WTC11 (cell line): ENCODE measurements around the gene STRIP1. TPM values are rescaled to one million over a fixed set of nuclear protein-coding genes. Genes with fewer than 3 reads are reported as not detected.

Experiments
- ATAC-seq: fragments of 200-7000 bp; cut with Tn5 transposase; 2 replicates; pipeline ENCODE4 v1.10.0; 2021; ENCODE audit warnings: mild to moderate bottlenecking, moderate library complexity
- Bru-seq: library from RNA; stranded (reverse); fragments of 400-500 nt; gene quantifications from one replicate; lab custom pipeline; 2021; lab: Mats Ljungman, UMichigan
- CTCF ChIA-PET: fragments of 300-600 bp; sonication (Branson Sonifier 250); formaldehyde crosslinking; loops from one replicate; lab custom pipeline; 2021; ENCODE audit warnings: antibody characterized with exemption; lab: Charles Lee
- POLR2A ChIA-PET: fragments of 350-600 bp; sonication (Branson Sonifier 250); formaldehyde crosslinking; loops from one replicate; lab custom pipeline; 2021; ENCODE audit warnings: antibody characterized with exemption; lab: Charles Lee
- DNase-seq: peaks from one replicate; pipeline ENCODE4 v3.0.0; 2021; ENCODE audit warnings: low spot score
- H3K27ac Mint-ChIP-seq: 2 replicates; pipeline ENCODE4 v1.8.0; 2021; ENCODE audit warnings: mixed read lengths
- H3K27me3 Mint-ChIP-seq: 2 replicates; pipeline ENCODE4 v1.8.0; 2021; ENCODE audit warnings: low read depth, mild to moderate bottlenecking, moderate library complexity, mixed read lengths
- H3K36me3 Mint-ChIP-seq: 2 replicates; pipeline ENCODE4 v1.8.0; 2021; ENCODE audit warnings: mixed read lengths
- H3K4me1 Mint-ChIP-seq: 2 replicates; pipeline ENCODE4 v1.8.0; 2022; ENCODE audit warnings: mixed read lengths
- H3K4me3 Mint-ChIP-seq: 2 replicates; pipeline ENCODE4 v1.8.0; 2021; ENCODE audit warnings: mild to moderate bottlenecking, moderate library complexity, mixed read lengths
- H3K9me3 Mint-ChIP-seq: 2 replicates; pipeline ENCODE4 v1.8.0; 2021; ENCODE audit warnings: mixed read lengths
- GABPB1 ChIP-seq: sonication (generic); formaldehyde crosslinking; IDR thresholded peaks from 2 replicates; pipeline ENCODE4 v1.8.1; 2023; ENCODE audit warnings: mild to moderate bottlenecking, missing genetic modification reagents
- KAT7 ChIP-seq: sonication (generic); formaldehyde crosslinking; IDR thresholded peaks from 2 replicates; pipeline ENCODE4 v1.8.1; 2023; ENCODE audit warnings: missing genetic modification reagents, mild to moderate bottlenecking, borderline replicate concordance
- PRRX2 ChIP-seq: fragments of 250-450 bp; sonication (Bioruptor Pico); IDR thresholded peaks from 2 replicates; pipeline ENCODE4 v1.8.0; 2021; ENCODE audit warnings: mild to moderate bottlenecking
- SP1 ChIP-seq: sonication (generic); formaldehyde crosslinking; conservative IDR thresholded peaks from 2 replicates; pipeline ENCODE4 v1.8.1; 2022; ENCODE audit warnings: missing genetic modification reagents
- ZBTB21 ChIP-seq: sonication (generic); formaldehyde crosslinking; IDR thresholded peaks from 2 replicates; pipeline ENCODE4 v1.8.1; 2023; ENCODE audit warnings: mild to moderate bottlenecking, missing genetic modification reagents, borderline replicate concordance
- ZNF263 ChIP-seq: sonication (generic); formaldehyde crosslinking; IDR thresholded peaks from 2 replicates; pipeline ENCODE4 v1.8.1; 2022; ENCODE audit warnings: low read depth, mild to moderate bottlenecking, moderate library complexity, missing genetic modification reagents
- ZNF416 ChIP-seq: fragments of 250-450 bp; sonication (Bioruptor Pico); IDR thresholded peaks from 2 replicates; pipeline ENCODE4 v1.9.0; 2021; ENCODE audit warnings: mild to moderate bottlenecking, inconsistent platforms
- long read RNA-seq, 3 experiments: library from RNA in 1 of 3; library from capped mRNA in 1 of 3; library from polyadenylated mRNA in 1 of 3; unstranded in 2 of 3; stranded (forward) in 1 of 3; transcript quantifications; one replicate each; pipeline ENCODE4 v2.0.0, GENCODE V29; 2021
- total RNA-seq: library from RNA; stranded (reverse); gene quantifications from 3 replicates; pipeline ENCODE4 v1.2.3, GENCODE V29; 2021
- TF ChIP-seq, protein P1 (sequence below): sonication (generic); formaldehyde crosslinking; IDR thresholded peaks from 2 replicates; pipeline ENCODE4 v1.8.1; 2022; ENCODE audit warnings: low read depth, missing genetic modification reagents, borderline replicate concordance
- TF ChIP-seq, protein P2 (sequence below): sonication (generic); formaldehyde crosslinking; IDR thresholded peaks from 2 replicates; pipeline ENCODE4 v1.8.0; 2023; ENCODE audit warnings: missing genetic modification reagents, mild to moderate bottlenecking, borderline replicate concordance
- TF ChIP-seq, protein P3 (sequence below): fragments of 250-450 bp; sonication (Bioruptor Pico); IDR thresholded peaks from 2 replicates; pipeline ENCODE4 v1.9.0; 2021; ENCODE audit warnings: moderate library complexity, mild to moderate bottlenecking, inconsistent platforms, borderline replicate concordance
- TF ChIP-seq, protein P4 (sequence below): fragments of 200-600 bp; IDR thresholded peaks from 2 replicates; pipeline ENCODE4 v1.8.0; 2022; ENCODE audit warnings: antibody characterized with exemption
- TF ChIP-seq, protein P5 (sequence below): sonication (generic); formaldehyde crosslinking; IDR thresholded peaks from 2 replicates; pipeline ENCODE4 v1.8.0; 2022; ENCODE audit warnings: missing genetic modification reagents
- TF ChIP-seq, protein P6 (sequence below): sonication (generic); formaldehyde crosslinking; conservative IDR thresholded peaks from 2 replicates; pipeline ENCODE4 v1.8.1; 2023; ENCODE audit warnings: mild to moderate bottlenecking, low read depth, missing genetic modification reagents, moderate library complexity
- TF ChIP-seq, protein P7 (sequence below): sonication (generic); formaldehyde crosslinking; IDR thresholded peaks from 2 replicates; pipeline ENCODE4 v1.8.1; 2023; ENCODE audit warnings: mild to moderate bottlenecking, missing genetic modification reagents, moderate library complexity

STRIP1 gene, protein sequence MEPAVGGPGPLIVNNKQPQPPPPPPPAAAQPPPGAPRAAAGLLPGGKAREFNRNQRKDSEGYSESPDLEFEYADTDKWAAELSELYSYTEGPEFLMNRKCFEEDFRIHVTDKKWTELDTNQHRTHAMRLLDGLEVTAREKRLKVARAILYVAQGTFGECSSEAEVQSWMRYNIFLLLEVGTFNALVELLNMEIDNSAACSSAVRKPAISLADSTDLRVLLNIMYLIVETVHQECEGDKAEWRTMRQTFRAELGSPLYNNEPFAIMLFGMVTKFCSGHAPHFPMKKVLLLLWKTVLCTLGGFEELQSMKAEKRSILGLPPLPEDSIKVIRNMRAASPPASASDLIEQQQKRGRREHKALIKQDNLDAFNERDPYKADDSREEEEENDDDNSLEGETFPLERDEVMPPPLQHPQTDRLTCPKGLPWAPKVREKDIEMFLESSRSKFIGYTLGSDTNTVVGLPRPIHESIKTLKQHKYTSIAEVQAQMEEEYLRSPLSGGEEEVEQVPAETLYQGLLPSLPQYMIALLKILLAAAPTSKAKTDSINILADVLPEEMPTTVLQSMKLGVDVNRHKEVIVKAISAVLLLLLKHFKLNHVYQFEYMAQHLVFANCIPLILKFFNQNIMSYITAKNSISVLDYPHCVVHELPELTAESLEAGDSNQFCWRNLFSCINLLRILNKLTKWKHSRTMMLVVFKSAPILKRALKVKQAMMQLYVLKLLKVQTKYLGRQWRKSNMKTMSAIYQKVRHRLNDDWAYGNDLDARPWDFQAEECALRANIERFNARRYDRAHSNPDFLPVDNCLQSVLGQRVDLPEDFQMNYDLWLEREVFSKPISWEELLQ
- total RNA-seq (36.8 to 42.8 TPM (median 38.2 TPM) in 3 replicates), Bru-seq, nascent RNA (percentile 79 among the genes with signal in this experiment)
- long read RNA-seq, experiment 1, transcript STRIP1-201 (21 exons, 3,265 nt), result major isoform, 155 of 234 reads
- long read RNA-seq, experiment 1, partial matches to known transcripts, result 14 of 234 reads
- long read RNA-seq, experiment 1, other reads (novel, unspliced or antisense), result 64 of 234 reads
- long read RNA-seq, experiment 2, transcript STRIP1-201 (21 exons, 3,265 nt), result major isoform, 12 of 39 reads
- long read RNA-seq, experiment 2, partial matches to known transcripts, result 12 of 39 reads
- long read RNA-seq, experiment 2, other reads (novel, unspliced or antisense), result 15 of 39 reads
- long read RNA-seq, experiment 3, result 0 reads

DNA sequence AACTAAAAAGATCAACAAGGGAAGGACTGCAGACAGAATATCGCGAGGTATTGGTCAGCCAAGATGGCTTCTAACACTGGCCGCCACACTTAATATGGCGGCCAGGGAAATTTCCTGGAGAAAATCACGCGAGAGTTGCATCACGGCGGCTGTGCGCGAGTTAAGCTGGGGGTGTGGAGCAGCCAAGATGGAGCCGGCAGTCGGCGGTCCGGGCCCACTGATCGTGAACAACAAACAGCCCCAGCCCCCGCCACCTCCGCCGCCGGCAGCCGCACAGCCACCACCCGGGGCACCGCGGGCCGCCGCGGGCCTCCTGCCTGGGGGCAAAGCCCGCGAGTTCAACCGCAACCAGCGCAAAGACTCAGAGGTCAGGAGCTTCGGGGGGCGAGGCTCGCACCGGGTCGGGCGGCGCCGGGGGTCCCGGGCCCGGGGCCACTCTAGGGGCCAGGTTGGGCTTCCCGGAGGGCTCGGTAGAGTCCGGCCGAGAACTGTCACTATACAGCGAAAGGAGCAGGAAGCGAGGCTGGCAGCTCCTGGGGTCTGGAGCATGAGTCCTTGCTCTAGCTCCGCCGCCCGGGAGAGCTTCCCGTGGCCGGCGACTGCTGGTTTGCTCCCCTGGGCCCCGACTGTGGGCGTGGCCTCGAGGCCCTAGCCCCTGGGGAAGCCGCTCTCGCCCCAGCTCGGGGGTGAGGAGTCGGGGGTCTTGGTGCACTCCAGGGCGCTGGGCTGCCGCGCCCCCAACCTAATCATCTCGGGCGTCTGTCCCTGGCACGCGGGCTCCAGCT lies at the start of gene STRIP1:
TSS of gene STRIP1 (plus strand) at position 174 of the 785 bp plus-strand sequence. CDS start at position 188, 14 bp downstream.
- Mint-ChIP-seq H3K9me3 (0 out of 2 replicates have a peak, but pooled peaks cover 6% of the 10 kb centered on the region), H3K4me3 (peak within 1 kb of the TSS; percentile 92), H3K27ac (peak within 1 kb of the TSS; percentile 95), H3K4me1 (peaks cover 33% of the 10 kb centered on the region), H3K27me3 (no peaks in the 10 kb centered on the region), H3K36me3 (peaks cover 25% of the 10 kb centered on the region)
- ChIA-PET POLR2A (interaction anchor here (0.6 to 1.4 kb wide), 11 partner anchors 10 to 234 kb away, joined by 3 to 5 read pairs (median 3); partner anchors contain the start of genes AHCYL1 and ALX3), CTCF (interaction anchor here (0.7 to 3.8 kb wide), 26 partner anchors 10 to 502 kb away, joined by 3 to 42 read pairs (median 5); partner anchors contain the start of genes AHCYL1, SLC6A17 and UBL4B)
- DNase-seq, result peak; percentile 88
- ATAC-seq, result peak; percentile 83
- TF ChIP-seq, protein P1, sequence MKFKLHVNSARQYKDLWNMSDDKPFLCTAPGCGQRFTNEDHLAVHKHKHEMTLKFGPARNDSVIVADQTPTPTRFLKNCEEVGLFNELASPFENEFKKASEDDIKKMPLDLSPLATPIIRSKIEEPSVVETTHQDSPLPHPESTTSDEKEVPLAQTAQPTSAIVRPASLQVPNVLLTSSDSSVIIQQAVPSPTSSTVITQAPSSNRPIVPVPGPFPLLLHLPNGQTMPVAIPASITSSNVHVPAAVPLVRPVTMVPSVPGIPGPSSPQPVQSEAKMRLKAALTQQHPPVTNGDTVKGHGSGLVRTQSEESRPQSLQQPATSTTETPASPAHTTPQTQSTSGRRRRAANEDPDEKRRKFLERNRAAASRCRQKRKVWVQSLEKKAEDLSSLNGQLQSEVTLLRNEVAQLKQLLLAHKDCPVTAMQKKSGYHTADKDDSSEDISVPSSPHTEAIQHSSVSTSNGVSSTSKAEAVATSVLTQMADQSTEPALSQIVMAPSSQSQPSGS (CRISPR knock-in tag), result no peak
- TF ChIP-seq, protein P2, sequence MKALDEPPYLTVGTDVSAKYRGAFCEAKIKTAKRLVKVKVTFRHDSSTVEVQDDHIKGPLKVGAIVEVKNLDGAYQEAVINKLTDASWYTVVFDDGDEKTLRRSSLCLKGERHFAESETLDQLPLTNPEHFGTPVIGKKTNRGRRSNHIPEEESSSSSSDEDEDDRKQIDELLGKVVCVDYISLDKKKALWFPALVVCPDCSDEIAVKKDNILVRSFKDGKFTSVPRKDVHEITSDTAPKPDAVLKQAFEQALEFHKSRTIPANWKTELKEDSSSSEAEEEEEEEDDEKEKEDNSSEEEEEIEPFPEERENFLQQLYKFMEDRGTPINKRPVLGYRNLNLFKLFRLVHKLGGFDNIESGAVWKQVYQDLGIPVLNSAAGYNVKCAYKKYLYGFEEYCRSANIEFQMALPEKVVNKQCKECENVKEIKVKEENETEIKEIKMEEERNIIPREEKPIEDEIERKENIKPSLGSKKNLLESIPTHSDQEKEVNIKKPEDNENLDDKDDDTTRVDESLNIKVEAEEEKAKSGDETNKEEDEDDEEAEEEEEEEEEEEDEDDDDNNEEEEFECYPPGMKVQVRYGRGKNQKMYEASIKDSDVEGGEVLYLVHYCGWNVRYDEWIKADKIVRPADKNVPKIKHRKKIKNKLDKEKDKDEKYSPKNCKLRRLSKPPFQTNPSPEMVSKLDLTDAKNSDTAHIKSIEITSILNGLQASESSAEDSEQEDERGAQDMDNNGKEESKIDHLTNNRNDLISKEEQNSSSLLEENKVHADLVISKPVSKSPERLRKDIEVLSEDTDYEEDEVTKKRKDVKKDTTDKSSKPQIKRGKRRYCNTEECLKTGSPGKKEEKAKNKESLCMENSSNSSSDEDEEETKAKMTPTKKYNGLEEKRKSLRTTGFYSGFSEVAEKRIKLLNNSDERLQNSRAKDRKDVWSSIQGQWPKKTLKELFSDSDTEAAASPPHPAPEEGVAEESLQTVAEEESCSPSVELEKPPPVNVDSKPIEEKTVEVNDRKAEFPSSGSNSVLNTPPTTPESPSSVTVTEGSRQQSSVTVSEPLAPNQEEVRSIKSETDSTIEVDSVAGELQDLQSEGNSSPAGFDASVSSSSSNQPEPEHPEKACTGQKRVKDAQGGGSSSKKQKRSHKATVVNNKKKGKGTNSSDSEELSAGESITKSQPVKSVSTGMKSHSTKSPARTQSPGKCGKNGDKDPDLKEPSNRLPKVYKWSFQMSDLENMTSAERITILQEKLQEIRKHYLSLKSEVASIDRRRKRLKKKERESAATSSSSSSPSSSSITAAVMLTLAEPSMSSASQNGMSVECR (CRISPR knock-in tag), result no peak
- TF ChIP-seq, protein P3, sequence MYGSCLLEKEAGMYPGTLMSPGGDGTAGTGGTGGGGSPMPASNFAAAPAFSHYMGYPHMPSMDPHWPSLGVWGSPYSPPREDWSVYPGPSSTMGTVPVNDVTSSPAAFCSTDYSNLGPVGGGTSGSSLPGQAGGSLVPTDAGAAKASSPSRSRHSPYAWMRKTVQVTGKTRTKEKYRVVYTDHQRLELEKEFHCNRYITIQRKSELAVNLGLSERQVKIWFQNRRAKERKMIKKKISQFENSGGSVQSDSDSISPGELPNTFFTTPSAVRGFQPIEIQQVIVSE, result no peak
- TF ChIP-seq, protein P4, sequence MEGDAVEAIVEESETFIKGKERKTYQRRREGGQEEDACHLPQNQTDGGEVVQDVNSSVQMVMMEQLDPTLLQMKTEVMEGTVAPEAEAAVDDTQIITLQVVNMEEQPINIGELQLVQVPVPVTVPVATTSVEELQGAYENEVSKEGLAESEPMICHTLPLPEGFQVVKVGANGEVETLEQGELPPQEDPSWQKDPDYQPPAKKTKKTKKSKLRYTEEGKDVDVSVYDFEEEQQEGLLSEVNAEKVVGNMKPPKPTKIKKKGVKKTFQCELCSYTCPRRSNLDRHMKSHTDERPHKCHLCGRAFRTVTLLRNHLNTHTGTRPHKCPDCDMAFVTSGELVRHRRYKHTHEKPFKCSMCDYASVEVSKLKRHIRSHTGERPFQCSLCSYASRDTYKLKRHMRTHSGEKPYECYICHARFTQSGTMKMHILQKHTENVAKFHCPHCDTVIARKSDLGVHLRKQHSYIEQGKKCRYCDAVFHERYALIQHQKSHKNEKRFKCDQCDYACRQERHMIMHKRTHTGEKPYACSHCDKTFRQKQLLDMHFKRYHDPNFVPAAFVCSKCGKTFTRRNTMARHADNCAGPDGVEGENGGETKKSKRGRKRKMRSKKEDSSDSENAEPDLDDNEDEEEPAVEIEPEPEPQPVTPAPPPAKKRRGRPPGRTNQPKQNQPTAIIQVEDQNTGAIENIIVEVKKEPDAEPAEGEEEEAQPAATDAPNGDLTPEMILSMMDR, result no peak
- TF ChIP-seq, protein P5, sequence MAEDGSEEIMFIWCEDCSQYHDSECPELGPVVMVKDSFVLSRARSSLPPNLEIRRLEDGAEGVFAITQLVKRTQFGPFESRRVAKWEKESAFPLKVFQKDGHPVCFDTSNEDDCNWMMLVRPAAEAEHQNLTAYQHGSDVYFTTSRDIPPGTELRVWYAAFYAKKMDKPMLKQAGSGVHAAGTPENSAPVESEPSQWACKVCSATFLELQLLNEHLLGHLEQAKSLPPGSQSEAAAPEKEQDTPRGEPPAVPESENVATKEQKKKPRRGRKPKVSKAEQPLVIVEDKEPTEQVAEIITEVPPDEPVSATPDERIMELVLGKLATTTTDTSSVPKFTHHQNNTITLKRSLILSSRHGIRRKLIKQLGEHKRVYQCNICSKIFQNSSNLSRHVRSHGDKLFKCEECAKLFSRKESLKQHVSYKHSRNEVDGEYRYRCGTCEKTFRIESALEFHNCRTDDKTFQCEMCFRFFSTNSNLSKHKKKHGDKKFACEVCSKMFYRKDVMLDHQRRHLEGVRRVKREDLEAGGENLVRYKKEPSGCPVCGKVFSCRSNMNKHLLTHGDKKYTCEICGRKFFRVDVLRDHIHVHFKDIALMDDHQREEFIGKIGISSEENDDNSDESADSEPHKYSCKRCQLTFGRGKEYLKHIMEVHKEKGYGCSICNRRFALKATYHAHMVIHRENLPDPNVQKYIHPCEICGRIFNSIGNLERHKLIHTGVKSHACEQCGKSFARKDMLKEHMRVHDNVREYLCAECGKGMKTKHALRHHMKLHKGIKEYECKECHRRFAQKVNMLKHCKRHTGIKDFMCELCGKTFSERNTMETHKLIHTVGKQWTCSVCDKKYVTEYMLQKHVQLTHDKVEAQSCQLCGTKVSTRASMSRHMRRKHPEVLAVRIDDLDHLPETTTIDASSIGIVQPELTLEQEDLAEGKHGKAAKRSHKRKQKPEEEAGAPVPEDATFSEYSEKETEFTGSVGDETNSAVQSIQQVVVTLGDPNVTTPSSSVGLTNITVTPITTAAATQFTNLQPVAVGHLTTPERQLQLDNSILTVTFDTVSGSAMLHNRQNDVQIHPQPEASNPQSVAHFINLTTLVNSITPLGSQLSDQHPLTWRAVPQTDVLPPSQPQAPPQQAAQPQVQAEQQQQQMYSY (CRISPR knock-in tag), result 0 out of 2 replicates have a peak, but pooled peaks have one; percentile 3
- TF ChIP-seq GABPB1 (CRISPR knock-in tag) (peak; percentile 74), KAT7 (CRISPR knock-in tag) (no peak), SP1 (CRISPR knock-in tag) (peak; percentile 35), ZNF416 (CRISPR knock-in tag) (no peak), PRRX2 (CRISPR knock-in tag) (no peak), ZBTB21 (CRISPR knock-in tag) (no peak), ZNF263 (CRISPR knock-in tag) (no peak)
- TF ChIP-seq, protein P6, sequence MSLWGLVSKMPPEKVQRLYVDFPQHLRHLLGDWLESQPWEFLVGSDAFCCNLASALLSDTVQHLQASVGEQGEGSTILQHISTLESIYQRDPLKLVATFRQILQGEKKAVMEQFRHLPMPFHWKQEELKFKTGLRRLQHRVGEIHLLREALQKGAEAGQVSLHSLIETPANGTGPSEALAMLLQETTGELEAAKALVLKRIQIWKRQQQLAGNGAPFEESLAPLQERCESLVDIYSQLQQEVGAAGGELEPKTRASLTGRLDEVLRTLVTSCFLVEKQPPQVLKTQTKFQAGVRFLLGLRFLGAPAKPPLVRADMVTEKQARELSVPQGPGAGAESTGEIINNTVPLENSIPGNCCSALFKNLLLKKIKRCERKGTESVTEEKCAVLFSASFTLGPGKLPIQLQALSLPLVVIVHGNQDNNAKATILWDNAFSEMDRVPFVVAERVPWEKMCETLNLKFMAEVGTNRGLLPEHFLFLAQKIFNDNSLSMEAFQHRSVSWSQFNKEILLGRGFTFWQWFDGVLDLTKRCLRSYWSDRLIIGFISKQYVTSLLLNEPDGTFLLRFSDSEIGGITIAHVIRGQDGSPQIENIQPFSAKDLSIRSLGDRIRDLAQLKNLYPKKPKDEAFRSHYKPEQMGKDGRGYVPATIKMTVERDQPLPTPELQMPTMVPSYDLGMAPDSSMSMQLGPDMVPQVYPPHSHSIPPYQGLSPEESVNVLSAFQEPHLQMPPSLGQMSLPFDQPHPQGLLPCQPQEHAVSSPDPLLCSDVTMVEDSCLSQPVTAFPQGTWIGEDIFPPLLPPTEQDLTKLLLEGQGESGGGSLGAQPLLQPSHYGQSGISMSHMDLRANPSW (CRISPR knock-in tag), result no peak
- TF ChIP-seq, protein P7, sequence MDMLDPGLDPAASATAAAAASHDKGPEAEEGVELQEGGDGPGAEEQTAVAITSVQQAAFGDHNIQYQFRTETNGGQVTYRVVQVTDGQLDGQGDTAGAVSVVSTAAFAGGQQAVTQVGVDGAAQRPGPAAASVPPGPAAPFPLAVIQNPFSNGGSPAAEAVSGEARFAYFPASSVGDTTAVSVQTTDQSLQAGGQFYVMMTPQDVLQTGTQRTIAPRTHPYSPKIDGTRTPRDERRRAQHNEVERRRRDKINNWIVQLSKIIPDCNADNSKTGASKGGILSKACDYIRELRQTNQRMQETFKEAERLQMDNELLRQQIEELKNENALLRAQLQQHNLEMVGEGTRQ (CRISPR knock-in tag), result no peak
